Activated naive CD4-positive, alpha-beta T cell treated with Interleukin-2 at 50 U/mL for 16 hours (primary cell): Measurements from ENCODE around the gene MRPL57.
A peak's percentile ranks its signal among the peaks of the same experiment; 100 is the strongest.
"Not testable (repeated sequence)": the region's sequence is repeated elsewhere in the genome, so short reads cannot be mapped to it uniquely, and the experiment has no call there.

Source experiments
- DNase-seq: peaks from one replicate; pipeline ENCODE4 v3.0.0-alpha.2; 2020

The MRPL57 gene

DNA sequence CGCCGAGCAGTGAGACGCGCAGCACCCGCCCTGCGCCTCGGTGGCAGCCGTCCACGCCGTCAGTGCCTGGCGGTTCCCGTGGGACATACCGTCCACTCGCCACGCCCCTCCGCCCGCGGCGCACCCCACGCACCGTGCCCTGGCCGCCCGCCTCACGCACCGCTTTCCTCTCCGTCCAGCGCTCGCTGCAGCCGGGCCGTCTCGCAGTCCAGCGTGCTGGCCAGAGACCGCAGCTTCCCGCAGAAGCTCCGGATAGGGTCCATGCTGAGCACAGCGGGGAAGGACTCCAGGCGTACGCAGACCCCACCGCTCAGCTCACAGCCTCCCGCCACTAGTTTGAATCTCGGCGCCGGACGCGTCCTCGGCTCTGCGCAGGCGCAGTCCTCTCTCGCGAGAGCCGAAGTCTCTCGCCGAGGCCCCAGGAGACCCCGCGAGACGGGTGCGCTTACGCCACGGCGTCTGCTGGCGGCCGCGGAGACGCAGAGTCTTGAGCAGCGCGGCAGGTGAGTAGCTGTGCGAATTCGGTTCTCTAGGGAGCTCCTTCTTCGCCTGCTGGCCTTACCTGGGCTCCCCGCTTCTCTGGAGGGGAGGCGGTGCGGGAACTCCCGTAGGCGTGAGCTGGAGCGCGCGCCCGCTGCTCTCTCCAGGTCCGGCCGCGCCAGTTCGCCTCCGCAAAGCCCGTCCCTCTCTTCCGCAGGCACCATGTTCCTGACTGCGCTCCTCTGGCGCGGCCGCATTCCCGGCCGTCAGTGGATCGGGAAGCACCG, at the start of gene MRPL57, which contains the start of gene SKA3:
Gene MRPL57 (plus strand): TSS at position 444 of the 767 bp plus-strand sequence. CDS start 259 bp downstream, at position 703.
Gene SKA3 (minus strand): TSS at position 338 of the 767 bp plus-strand sequence. CDS start 75 bp downstream, at position 263.
- DNase-seq, result peak; percentile 95

DNA sequence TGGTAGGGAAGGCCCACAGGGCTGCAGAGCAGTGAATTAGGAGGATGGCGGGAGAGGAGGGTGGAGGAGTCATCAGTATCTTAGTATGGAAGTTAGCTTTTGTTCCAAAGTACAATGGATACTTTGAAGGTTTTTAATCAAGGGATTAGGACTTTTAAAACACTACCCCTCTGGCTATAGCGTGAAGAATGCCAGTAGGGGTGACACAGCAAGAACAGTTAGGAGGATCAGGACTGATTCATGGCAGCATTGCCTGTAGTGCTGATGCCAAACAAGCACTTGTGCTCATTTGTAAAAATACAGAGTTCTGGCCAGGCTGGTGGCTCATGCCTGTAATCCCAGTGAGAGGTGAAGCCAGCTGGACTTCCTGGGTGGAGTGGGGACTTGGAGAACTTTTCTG, 46.3 kb upstream of the MRPL57 start:
- DNase-seq, result no peak

DNA sequence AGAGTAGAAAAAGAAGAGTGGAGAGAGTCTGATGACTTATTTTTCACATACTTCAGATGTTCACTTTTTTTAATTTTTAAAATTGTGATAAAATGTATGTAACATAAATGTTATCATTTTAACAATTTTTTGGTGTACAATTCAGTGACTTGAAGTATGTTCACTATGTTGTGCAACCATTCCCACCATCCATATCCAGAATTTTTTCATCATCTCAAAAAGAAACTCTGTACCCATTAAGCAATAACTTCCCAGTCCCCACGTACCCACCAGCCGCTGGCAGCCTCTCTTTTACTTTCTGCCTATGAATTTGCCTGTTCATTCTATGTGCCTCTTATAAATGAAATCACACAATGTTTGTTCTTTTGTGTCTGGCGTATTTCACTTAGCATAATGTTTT, 43.4 kb upstream of the MRPL57 start:
- no peak for DNase-seq

DNA sequence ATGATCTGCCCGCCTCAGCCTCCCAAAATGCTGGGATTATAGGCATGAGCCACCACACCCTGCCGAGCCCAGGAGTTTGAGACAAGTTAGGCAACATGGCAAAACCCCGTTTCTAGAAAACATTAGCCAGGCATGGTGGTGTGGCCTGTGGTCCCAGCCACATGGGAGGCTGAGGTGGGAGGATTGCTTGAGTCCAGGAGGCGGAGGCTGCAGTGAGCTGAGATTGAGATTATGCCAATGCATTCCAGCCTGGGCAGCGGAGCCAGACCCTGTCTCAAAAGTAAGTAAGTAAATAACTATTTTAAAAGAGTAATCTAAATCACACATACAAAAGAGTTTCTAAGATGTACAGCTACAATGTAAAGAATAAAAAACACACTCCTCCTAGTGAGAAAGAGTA, 42.0 kb upstream of the MRPL57 start:
- no peak for DNase-seq

DNA sequence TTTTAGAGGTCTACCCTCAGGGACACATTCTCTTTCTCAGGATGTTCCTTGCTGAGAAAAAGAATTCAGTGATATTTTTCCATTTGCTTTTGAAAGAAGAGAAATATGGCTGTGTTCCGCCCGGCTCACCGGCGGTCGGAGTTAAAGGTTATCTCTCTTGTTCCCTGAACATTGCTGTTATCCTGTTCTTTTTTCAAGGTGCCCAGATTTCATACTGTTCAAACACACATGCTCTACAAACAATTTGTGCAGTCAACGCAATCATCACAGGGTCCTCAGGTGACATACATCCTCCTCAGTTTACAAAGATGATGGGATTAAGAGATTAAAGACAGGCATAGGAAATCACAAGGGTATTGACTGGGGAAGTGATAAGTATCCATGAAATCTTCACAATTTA, 40.6 kb upstream of the MRPL57 start:
- not testable (repeated sequence) for DNase-seq

DNA sequence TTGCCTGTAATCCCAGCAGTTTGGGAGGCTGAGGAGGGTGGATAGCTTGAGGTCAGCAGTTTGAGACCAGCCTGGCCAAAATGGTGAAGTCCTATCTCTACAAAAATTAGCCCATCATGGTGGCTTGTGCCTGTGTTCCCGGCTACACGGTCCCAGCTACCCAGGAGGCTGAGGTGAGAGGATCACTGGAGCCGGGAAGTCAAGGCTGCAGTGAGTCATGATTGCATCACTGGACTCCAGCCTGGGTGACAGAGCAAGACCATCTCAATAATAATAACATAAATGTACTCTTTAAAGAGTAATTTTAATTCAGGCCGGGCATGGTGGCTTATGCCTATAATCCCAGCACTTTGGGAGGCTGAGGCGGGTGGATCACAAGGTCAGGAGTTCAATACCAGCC, 38.8 kb upstream of the MRPL57 start:
- no peak for DNase-seq

DNA sequence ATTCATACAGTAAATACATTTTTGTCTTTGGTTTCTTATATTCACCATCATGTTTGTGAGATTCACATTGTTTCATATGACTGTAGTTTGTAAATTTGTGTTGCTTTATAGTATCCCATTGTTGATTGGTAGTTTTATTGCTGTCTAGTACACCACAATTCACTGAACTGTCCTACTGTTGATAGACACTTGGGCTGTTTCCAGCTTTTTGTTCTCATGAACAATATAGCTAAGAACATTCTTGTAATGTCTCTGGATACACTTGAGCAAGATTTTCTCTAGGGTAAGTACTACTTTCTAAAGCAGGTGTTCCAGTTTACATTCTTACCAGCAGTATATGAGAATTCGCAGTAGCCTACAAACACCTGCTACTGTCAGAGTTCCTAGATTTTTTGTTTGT, 37.9 kb upstream of the MRPL57 start:
- no peak for DNase-seq

DNA sequence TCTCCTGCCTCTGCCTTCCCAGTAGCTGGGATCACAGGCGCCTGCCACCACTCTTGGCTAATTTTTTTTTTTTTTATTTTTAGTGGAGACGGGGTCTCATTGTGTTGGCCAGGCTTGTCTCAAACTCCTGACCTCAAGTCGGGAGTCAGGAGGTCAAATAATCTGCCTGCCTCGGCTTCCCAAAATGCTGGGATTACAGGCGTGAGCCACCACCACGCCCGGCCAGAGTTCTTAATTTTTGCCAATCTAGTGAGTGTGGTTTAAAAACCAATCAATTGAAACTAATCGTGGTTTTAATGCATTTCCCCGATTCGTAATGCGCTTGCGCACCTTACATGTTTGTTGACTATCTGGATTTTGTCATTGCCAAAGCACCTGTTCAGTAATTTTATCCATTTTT, 37.1 kb upstream of the MRPL57 start:
- no peak for DNase-seq

DNA sequence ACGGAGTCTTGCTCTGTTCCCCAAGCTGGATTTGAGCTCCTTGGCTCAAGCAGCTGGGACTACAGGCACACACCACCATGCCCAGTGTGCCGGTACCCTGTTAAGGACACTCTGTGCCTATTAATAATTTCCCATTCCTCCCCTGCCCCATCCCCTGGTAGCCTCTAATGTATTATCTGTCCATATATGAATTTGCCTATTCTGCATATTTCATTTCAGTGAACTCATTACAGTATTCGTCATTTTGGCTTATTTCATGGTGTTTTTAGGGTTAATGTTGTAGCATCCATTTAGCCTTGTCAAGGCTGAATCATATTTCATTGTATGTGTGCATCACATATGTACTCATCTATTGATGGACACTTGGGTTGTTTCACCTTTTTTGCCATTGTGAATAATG, 33.7 kb upstream of the MRPL57 start:
- no peak for DNase-seq

DNA sequence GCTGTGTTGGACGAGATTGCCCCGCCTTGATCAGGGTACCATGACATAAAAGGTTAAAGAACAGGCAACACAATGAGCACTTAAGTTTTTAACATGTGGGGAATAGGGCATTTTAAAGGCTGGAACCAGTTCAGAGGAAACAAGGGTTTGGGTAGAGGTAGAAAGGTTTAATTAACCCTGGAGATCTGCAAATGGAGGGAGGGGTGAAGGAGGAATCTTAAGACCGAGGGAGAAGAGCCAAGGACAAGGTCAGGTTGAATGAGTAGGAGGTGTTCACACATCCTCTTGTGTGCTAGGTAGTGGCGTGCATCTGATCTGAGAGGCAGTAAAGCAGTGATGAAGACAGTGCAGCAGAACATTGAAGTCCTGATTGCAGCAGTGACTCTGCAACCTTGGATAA, 28.6 kb upstream of the MRPL57 start:
- no peak for DNase-seq

DNA sequence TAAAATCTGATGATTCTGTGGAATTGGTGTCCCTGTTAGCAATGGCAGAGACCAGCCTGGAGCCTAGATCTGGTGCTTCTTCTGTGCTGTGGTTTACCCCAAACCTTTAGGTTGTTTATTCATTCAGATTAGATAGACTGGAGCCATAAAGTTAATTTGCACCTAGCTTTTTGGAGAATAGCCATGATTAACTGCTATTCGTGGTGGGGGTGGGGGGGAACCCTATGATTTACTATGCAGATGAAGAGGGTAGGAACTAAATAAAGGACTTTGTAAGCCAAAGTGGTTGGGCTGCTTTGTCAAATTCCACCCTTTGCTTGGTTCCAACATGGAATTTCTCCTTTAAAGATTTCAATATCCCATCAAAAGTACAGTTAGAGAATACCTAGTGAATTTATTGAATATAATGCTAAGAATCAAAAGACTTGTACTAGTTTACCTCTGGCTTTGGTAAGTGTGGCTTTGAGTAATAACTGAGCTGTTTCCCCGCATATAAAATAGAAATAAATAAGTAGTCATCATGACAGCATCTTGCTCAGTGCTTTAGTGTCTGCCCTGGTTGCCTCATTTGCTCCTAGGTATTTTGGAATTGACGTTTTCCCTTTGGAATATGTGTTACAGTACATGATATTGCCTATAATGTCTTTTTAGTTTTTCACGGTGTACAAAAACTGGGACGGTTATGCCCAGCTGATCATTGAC, 27.8 kb upstream of the MRPL57 start:
- no peak for DNase-seq

DNA sequence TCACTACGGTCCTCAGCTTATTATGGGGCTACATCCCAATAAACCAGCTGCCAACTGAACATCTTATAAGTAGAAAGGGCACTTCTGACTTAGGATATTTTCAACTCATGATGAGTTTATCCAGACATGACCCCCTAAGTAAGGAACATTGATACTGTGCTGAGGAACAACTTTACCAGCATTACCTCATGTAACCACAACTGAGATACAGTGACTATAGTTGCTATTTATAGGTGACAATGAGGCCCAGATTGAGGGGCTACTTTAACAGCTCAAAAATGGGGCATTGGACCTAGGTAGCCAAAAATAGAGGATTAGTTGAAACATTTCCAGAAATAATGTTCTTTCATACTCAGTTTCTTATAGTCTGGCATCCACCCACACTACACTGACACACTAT, 26.9 kb upstream of the MRPL57 start:
- no peak for DNase-seq

DNA sequence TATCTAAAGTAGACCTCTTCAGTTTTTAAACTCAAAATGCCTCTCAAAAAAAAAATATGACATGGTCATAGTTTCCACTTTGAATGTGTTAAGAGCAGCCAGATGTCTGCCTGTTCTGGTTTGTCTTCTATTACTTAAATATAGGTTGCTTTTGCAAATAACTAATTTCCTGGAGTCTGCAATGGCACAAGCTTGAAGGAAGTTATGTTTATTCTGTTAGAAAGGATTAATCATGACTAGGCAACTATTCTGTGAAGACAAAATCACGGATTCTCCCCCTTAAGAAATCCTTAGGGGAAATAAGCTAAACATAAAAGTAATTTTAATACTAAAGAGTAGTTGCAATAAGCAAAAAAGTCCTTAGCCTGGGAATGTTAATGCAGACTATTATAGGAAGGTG, 26.4 kb upstream of the MRPL57 start:
- DNase-seq, result no peak

DNA sequence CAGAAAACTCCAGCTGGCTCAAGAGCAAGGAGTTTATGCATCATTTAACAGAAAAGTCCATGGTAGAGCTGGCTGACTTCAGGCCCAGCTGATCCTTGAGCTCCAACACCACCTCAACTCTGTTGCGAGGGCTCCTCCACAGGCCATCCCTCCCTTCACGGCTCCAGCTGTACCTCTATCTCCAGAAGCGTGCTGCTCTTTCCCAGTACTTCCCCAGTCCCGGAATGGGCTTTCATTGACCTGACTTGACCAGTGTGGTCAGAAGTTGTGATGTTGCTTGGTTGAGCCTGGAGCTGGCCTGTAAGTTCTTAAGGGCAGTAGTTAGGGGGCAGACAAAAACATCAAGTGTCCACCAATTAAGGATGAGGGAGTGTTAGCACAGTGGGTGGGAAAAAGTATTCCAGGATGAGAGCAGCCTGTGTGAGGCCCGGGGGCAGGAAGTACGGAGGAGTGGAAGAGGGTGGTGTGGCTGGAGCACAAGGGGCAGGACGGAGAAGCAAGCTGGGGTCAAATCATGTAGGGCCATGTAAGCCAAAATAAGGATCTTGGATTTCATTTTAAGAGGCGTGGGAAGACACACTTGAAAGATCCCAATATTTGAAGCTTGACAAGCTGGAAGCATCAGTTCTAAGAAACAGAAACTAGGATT, 24.1 kb upstream of the MRPL57 start:
- no peak for DNase-seq

DNA sequence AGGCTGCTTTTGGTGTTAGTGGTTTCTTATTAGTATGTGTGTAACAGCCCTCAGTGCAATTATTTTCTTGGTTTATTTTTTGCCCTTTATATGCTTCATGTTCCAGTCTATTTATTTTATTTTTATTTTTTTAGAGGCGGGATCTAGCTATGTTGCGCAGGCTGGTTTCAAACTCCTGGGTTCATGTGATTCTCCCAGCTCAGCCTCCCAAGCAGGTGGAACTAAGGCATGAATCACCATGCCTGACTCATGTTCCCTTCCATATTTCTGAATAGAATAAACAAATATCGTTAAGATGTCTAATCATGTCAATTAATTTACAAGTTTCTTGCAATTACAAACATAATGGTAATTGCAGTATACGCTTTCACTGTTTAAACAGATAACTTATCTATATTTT, 11.8 kb upstream of the MRPL57 start:
- no peak for DNase-seq

DNA sequence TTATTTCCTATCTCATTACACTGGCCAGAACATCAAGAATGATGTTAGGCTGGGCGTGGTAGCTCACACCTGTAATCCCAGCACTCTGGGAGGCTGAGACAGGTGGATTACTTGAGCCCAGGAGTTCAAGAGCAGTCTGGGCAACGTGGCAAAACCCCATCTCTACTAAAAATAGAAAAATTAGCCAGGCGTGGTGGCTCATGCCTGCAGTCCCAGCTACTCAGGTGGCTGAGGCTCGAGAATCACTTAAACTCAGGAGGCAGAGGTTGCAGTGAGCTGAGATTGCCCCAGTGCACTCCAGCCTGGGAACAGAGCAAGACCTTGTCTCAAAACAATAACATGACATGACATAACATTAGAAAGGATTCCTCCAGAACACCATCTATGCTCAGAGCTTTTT, 10.9 kb upstream of the MRPL57 start:
- not testable (repeated sequence) for DNase-seq

DNA sequence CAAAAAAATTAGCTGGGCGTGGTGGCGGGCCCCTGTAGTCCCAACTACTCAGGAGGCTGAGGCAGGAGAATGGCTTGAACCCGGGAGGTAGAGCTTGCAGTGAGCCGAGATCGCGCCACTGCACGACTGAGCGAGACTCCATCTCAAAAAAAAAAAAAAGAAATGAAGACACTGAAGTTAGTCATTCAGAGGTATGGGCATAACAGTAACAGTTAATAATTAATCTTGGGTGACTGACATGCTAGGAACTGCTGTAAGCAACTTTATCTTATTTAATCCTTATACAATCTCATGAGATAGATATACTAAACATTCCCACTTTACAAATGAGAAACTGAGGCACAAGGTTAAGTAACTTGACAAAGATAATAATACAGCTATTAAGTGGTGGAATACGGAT, 5.0 kb upstream of the MRPL57 start:
- no peak for DNase-seq

DNA sequence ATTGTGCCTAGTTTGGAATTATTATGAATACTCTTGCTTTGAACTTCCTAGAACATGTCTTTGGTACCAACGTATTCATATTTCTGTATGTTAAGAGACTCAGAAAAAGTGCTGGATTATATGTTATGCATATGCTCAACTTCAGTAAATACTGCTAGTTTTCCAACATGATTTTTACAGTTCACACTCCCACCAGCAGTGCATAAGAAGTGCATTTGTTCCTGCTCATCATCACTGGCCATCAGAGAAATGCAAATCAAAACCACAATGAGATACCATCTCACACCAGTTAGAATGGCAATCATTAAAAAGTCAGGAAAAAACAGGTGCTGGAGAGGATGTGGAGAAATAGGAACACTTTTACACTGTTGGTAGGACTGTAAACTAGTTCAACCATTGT, 2.7 kb upstream of the MRPL57 start:
- DNase-seq, result not testable (repeated sequence)

DNA sequence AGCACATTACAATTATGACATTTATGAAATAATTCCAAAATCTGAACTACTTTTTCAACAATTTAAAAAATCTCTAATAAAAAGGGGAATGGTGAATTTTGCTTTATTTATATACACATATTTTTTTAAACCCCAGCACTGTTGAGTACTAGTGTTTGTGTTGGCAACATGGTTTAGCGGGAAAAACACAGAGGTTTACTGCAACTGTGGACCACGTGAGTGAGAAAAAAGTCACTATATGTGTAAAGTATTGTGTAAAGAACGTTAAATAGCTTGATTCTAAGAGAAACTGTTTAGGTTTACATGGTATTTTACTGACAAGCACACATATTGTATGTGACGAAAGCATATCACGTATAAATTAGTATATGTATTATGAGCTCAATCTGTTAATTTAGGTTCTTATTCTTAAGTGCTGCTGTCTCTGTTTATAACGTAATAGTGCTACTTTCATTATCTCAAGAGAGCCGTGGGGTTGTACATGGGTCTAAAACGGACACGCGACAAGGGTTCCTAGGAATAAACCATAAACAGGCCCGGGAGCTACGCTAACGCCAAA, 723 bp upstream of the MRPL57 start:
- no peak for DNase-seq

DNA sequence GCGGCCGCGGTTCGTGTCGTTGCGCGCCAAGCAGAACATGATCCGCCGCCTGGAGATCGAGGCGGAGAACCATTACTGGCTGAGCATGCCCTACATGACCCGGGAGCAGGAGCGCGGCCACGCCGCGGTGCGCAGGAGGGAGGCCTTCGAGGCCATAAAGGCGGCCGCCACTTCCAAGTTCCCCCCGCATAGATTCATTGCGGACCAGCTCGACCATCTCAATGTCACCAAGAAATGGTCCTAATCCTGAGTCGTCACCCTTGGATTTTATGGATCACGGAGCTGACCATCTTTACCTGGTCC, 475 bp downstream of the MRPL57 start:
- no peak for DNase-seq

DNA sequence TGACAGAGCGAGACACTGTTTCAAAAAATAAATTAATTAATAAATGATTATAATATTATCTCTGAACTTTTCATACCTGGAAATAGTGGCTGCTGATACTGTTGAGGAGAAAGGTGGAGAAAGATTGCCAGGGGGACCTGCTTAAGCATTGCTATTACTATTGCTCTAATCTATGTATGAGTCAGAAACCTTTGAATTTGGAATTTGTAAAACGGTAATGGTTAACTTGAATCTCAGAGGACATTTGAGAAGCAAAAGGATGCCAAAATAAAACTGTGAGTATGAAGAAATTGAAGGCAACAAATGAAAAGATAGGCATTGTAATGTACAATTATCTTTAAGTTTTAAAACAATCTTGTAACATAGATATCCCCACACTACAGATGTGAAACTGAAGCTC, 5.2 kb downstream of the MRPL57 start:
- no peak for DNase-seq

DNA sequence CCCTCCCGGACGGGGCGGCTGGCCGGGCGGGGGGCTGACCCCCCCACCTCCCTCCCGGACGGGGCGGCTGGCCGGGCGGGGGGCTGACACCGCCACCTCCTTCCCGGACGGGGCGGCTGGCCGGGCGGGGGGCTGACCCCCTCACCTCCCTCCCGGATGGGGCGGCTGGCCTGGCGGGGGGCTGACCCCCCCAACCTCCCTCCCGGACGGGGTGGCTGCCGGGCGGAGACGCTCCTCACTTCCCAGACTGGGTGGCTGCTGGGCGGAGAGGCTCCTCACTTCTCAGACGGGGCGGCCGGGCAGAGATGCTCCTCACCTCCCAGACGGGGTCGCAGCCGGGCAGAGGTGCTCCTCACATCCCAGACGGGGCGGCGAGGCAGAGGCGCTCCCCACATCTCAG, 10.0 kb downstream of the MRPL57 start:
- DNase-seq, result not testable (repeated sequence)

DNA sequence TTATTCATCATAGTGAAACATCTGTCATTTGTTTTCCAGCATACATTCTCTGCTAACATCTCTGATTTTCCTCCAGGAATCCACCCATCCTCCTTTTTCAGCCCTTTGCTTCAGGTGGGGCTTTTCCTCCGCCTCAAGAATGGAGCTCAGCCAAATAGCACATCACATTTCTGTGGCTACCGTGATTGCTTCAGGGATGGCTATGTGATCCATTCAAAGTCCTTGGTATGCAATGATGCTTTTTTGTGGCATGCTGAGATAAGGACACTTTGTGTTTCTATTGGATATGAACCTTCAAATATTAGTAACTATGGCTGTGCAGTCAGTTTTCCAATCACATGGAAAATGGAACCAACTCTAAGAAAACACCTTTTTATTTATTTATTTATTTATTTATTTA, 18.3 kb downstream of the MRPL57 start:
- DNase-seq, result not testable (repeated sequence)
